A549 (cell line): ENCODE measurements around the gene NPAT. TPM values are rescaled to one million over a fixed set of nuclear protein-coding genes. Genes with fewer than 3 reads are reported as not detected.

Experiments
- ATAC-seq, 2 experiments: fragments of 200-7000 bp in 1 of 2; fragments of >200 bp in 1 of 2; cut with Nextera tagmentation in 1 of 2; cut with Tn5 transposase in 1 of 2; 3 replicates each; pipeline versions ENCODE4 v1.8.0 to v1.9.1; 2018 to 2020; ENCODE audit warnings: mild to moderate bottlenecking in 1 of 2, moderate library complexity in 1 of 2
- CTCF ChIA-PET: fragments of 300-600 bp; sonication (Branson Sonifier 250); formaldehyde crosslinking; extraction: SDS; loops from one replicate; lab custom pipeline; 2021; ENCODE audit warnings: antibody characterized with exemption, inconsistent platforms; lab: Yijun Ruan, JAX
- POLR2A ChIA-PET: fragments of 350-600 bp; formaldehyde crosslinking; extraction: SDS; loops from one replicate; lab custom pipeline; 2021; ENCODE audit warnings: antibody characterized with exemption, inconsistent platforms; lab: Yijun Ruan, JAX
- DNase-seq, 2 experiments: peaks; one replicate each; pipeline versions ENCODE4 v3.0.0 to v3.0.0-alpha.2; 2011 to 2016; ENCODE audit warnings: low read depth in 1 of 2, low spot score in 1 of 2
- FAIRE-seq: peaks from 2 replicates; lab custom pipeline; 2011; peaks lifted over from hg19 to GRCh38; lab: Jason Lieb, UNC
- H3K27ac ChIP-seq, 2 experiments: fragments of >200 bp; sonication (Bioruptor Twin); formaldehyde crosslinking; 3 replicates each; pipeline ENCODE4 v1.5.1; 2016 to 2017
- H3K4me1 ChIP-seq: fragments of >200 bp; sonication (Bioruptor Twin); formaldehyde crosslinking; 3 replicates; pipeline ENCODE4 v1.6.1; 2016
- H3K4me2 ChIP-seq: fragments of >200 bp; sonication (Bioruptor Twin); formaldehyde crosslinking; 3 replicates; pipeline ENCODE4 v1.6.1; 2016
- H3K4me3 ChIP-seq: fragments of >200 bp; sonication (Bioruptor Twin); formaldehyde crosslinking; 3 replicates; pipeline ENCODE4 v1.5.1; 2016
- H3K9me3 ChIP-seq: fragments of >200 bp; sonication (Bioruptor Twin); formaldehyde crosslinking; 3 replicates; pipeline ENCODE4 v1.6.1; 2016
- ATOH8 ChIP-seq: fragments of 250-450 bp; sonication (Bioruptor Pico); IDR thresholded peaks from 2 replicates; pipeline ENCODE4 v1.5.0; 2020; ENCODE audit warnings: low read depth, mild to moderate bottlenecking, moderate library complexity
- E2F6 ChIP-seq: IDR thresholded peaks from 2 replicates; pipeline ENCODE4 v1.6.1; 2012; ENCODE audit warnings: low read depth, borderline replicate concordance
- ESRRA ChIP-seq: fragments of 150-350 bp; IDR thresholded peaks from 2 replicates; pipeline ENCODE4 v1.6.1; 2014; ENCODE audit warnings: mild to moderate bottlenecking, low read length, borderline replicate concordance
- GATA3 ChIP-seq: IDR thresholded peaks from 2 replicates; pipeline ENCODE4 v1.6.1; 2012; ENCODE audit warnings: borderline replicate concordance
- HEYL ChIP-seq: fragments of 250-450 bp; sonication (Bioruptor Pico); IDR thresholded peaks from 2 replicates; pipeline ENCODE4 v1.8.0; 2021; ENCODE audit warnings: mild to moderate bottlenecking, moderate library complexity
- HOXA7 ChIP-seq: fragments of 250-450 bp; sonication (Bioruptor Pico); IDR thresholded peaks from 2 replicates; pipeline ENCODE4 v1.5.0; 2020; ENCODE audit warnings: mild to moderate bottlenecking, moderate library complexity
- JUN ChIP-seq, 2 experiments: fragments of >200 bp; sonication (Bioruptor Twin); formaldehyde crosslinking; IDR thresholded peaks; 2 replicates in 1 of 2; 3 replicates in 1 of 2; pipeline ENCODE4 v1.6.1; 2016 to 2017
- KDM1A ChIP-seq: fragments of 200-600 bp; sonication (generic); IDR thresholded peaks from 2 replicates; pipeline ENCODE4 v1.6.1; 2016; ENCODE audit warnings: low read depth, mild to moderate bottlenecking
- MAFK ChIP-seq: fragments of 450-650 bp; IDR thresholded peaks from 2 replicates; pipeline ENCODE4 v1.6.1; 2014; ENCODE audit not compliant: partially characterized antibody
- MAZ ChIP-seq: fragments of 150-350 bp; IDR thresholded peaks from 2 replicates; pipeline ENCODE4 v1.6.1; 2014; ENCODE audit warnings: antibody characterized with exemption, low read depth, low read length, borderline replicate concordance
- NFE2L2 ChIP-seq: fragments of 150-350 bp; conservative IDR thresholded peaks from 2 replicates; pipeline ENCODE4 v1.6.1; 2014; ENCODE audit warnings: low read length
- NPAS2 ChIP-seq: fragments of 250-450 bp; sonication (Bioruptor Pico); IDR thresholded peaks from 2 replicates; pipeline ENCODE4 v1.8.0; 2022; ENCODE audit warnings: mild to moderate bottlenecking, moderate library complexity, borderline replicate concordance
- POLR2AphosphoS2 ChIP-seq: conservative IDR thresholded peaks from 2 replicates; pipeline ENCODE4 v1.6.1; 2012; ENCODE audit warnings: low read length, improper control_type of control experiment, inconsistent platforms
- RAD21 ChIP-seq, 2 experiments: fragments of >200 bp in 1 of 2; sonication (Bioruptor Twin) in 1 of 2; formaldehyde crosslinking in 1 of 2; IDR thresholded peaks in 1 of 2; conservative IDR thresholded peaks in 1 of 2; 2 replicates in 1 of 2; 3 replicates in 1 of 2; pipeline ENCODE4 v1.6.1; 2012 to 2018; ENCODE audit warnings: inconsistent platforms in 1 of 2
- REST ChIP-seq: fragments of 200-600 bp; sonication (generic); IDR thresholded peaks from 2 replicates; pipeline ENCODE4 v1.6.1; 2016; ENCODE audit warnings: antibody characterized with exemption, mild to moderate bottlenecking, moderate library complexity
- RFX5 ChIP-seq: fragments of 450-650 bp; IDR thresholded peaks from 2 replicates; pipeline ENCODE4 v1.7.1; 2014; ENCODE audit warnings: antibody characterized with exemption, mild to moderate bottlenecking, moderate library complexity
- RNF2 ChIP-seq: fragments of 200-600 bp; sonication (generic); IDR thresholded peaks from 2 replicates; pipeline ENCODE4 v1.6.1; 2016; ENCODE audit warnings: low read depth, mild to moderate bottlenecking, antibody characterized with exemption, moderate library complexity, borderline replicate concordance
- ZNF302 ChIP-seq: fragments of 250-450 bp; sonication (Bioruptor Pico); IDR thresholded peaks from 2 replicates; pipeline ENCODE4 v1.9.0; 2021; ENCODE audit warnings: inconsistent platforms, mild to moderate bottlenecking, moderate library complexity
- WGBS: methylation state at CpG from one replicate; pipeline ENCODE4 v1.1.6; 2017; ENCODE audit errors: missing lambda C conversion rate; 5-methylcytosine and 5-hydroxymethylcytosine counted together
- polyA plus RNA-seq, 4 experiments: library from polyadenylated mRNA; depleted of rRNA in 3 of 4; stranded (reverse); fragments of >200 nt; fragmentation: RNase III in 1 of 4; extraction: RNeasy Plus Mini Kit Qiagen cat#74134 plus additional on column Dnase treatment in 1 of 4; gene quantifications; 2 replicates in 3 of 4; 3 replicates in 1 of 4; pipeline ENCODE4 v1.2.3, GENCODE V29; 2011 to 2017
- TF ChIP-seq, protein P1 (sequence below): fragments of >200 bp; sonication (Bioruptor Twin); formaldehyde crosslinking; IDR thresholded peaks from 2 replicates; pipeline ENCODE4 v1.6.1; 2016

Gene NPAT
- polyA plus RNA-seq, 2 of the 4 experiments (the other 2 are of a cell fraction) = 4.6 to 9.3 TPM

GRCh38 chr11:108160970-108161566, 61.4 kb downstream of the NPAT start:
- ATAC-seq = no peak
- no peak for TF ChIP-seq KDM1A
- no peak for TF ChIP-seq JUN (IDR thresholded peaks at IDR 0.05)
- TF ChIP-seq ZNF302 = no peak
- TF ChIP-seq, protein P1, sequence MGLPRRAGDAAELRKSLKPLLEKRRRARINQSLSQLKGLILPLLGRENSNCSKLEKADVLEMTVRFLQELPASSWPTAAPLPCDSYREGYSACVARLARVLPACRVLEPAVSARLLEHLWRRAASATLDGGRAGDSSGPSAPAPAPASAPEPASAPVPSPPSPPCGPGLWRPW = no peak
- TF ChIP-seq MAFK = no peak
- no peak for TF ChIP-seq MAZ
- TF ChIP-seq ESRRA = no peak
- TF ChIP-seq GATA3 = no peak
- TF ChIP-seq RNF2 = no peak
- no peak for TF ChIP-seq NPAS2 (CRISPR knock-in tag)
- TF ChIP-seq NFE2L2 = no peak
- no peak for TF ChIP-seq E2F6
- no peak for TF ChIP-seq ATOH8 (CRISPR knock-in tag)
- TF ChIP-seq RFX5 = no peak
- no peak for TF ChIP-seq REST
- no peak for TF ChIP-seq RAD21 (conservative IDR thresholded peaks at IDR 0.05 in 1 of 2, IDR thresholded peaks at IDR 0.05 in 1 of 2)
- TF ChIP-seq POLR2AphosphoS2 = no peak
- H3K9me3 ChIP-seq = no peaks in the 10 kb centered on the region
- no peaks in the 10 kb centered on the region for H3K4me1 ChIP-seq
- no peak for FAIRE-seq
- ChIA-PET POLR2A (interaction anchor here (0.6 kb wide), 1 partner anchor 676 kb away, joined by 5 read pairs; no protein-coding TSS in a partner anchor), CTCF (interaction anchor here (1.4 kb wide), 1 partner anchor 22 kb away, joined by 3 read pairs; no protein-coding TSS in a partner anchor)
- 96% methylated on average over 5 of the region's 5 CpGs for WGBS
- H3K4me3 ChIP-seq = no peak overlapping the region
- no peak overlapping the region for H3K4me2 ChIP-seq
- no peak for DNase-seq
- no peak overlapping the region for H3K27ac ChIP-seq

GRCh38 chr11:108154591-108154990, 67.8 kb downstream of the NPAT start:
- DNase-seq = no peak
- POLR2A ChIA-PET = no interaction called here
- no peak for FAIRE-seq
- TF ChIP-seq MAZ = no peak
- no peak for TF ChIP-seq NPAS2 (CRISPR knock-in tag)
- no peak for TF ChIP-seq HEYL
- TF ChIP-seq HOXA7 = no peak
- CTCF ChIA-PET = interaction anchor here (1.0 kb wide), 1 partner anchor 10 kb away, joined by 4 read pairs; no protein-coding TSS in a partner anchor
- no peak overlapping the region for H3K27ac ChIP-seq
- no peaks in the 10 kb centered on the region for H3K9me3 ChIP-seq
- H3K4me3 ChIP-seq = no peak overlapping the region
- WGBS = 90% methylated on average over 2 of the region's 2 CpGs
- no peak for ATAC-seq
- H3K4me1 ChIP-seq = no peaks in the 10 kb centered on the region
- H3K4me2 ChIP-seq = no peak overlapping the region
